NCI-H510A treated with DMSO at 0.1 percent for 48 hours (cell line): ENCODE results near the gene CA14.
"Not testable (repeated sequence)": the region's sequence is repeated elsewhere in the genome, so short reads cannot be mapped to it uniquely, and the experiment has no call there.

ENCODE experiments used
- DNase-seq: peaks from one replicate; lab custom pipeline; 2025; lab: John Stamatoyannopoulos, UW

The CA14 gene

DNA sequence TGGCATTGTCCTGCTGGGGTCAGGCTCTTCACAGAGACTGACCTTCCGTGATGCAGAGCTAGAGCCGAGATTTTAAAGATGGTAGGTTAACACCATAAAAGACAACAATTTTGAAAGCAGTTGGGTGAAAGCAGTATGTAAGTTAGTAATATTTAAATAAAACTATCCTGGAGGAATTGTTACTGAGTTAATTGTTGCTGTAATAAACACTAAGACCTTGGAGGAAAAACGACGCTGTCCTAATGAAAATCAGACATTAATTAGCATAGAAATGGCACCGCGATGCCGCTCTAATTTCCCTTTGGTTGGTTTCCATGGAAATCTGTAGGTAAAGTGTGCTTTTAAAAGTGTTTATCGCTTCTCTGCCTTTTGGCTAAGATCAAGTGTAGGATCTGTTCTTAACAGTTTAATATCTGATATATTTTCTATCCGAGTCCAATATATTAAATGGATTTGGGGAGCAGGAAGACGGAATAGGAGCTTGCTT lies 20.9 kb upstream of the CA14 start:
- peak; percentile 86 for DNase-seq

DNA sequence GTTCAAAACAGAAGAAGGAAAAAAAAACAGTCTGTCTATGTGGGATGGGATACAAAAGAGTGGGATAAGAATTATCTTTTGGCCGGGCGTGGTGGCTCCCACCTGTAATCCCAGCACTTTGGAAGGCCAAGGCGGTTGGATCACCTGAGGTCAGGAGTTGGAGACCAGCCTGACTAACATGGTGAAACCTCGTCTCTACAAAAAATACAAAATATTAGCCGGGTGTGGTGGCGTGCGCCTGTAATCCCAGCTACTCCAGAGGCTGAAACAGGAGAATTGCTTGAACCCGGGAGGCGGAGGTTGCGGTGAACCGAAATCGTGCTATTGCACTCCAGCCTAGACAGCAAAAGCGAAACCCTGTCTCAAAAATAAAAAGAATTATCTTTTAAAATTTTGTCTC lies 20.4 kb upstream of the CA14 start:
- DNase-seq = not testable (repeated sequence)

DNA sequence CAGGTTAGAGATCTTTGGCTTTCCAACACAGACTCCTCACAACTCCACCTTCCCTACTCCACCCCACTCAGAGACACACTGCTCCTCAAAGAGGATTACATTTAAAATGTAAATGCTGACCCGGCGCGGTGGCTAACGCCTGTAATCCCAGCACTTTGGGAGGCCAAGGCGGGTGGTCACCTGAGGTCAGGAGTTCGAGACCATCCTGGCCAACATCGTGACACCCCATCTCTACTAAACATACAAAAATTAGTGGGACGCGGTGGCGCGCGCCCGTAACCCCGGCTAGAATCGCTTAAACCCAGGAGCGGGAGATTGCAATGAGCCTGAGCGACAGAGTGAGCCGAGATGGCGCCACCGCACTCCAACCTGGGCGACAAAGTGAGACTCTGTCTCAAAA lies 19.8 kb upstream of the CA14 start:
- DNase-seq = no peak

DNA sequence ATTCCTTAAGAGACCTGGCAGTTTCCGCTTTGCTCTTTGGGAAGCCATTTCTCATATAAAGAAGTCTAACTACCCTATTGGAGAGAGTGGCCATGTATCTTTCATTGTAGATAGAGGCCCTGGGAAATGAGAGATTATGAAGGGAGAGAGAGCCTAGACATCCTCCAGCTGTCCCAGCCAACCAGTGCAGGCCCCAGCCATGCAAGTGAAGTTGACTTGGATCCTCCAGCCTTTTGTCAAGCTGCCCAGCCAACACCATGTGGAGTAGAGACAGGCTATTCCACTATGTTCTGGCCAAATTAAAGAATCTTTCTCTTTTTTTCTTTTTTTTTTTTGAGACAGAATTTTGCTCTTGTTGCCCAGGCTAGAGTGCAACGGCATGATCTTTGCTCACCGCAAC lies 14.6 kb upstream of the CA14 start:
- no peak for DNase-seq

DNA sequence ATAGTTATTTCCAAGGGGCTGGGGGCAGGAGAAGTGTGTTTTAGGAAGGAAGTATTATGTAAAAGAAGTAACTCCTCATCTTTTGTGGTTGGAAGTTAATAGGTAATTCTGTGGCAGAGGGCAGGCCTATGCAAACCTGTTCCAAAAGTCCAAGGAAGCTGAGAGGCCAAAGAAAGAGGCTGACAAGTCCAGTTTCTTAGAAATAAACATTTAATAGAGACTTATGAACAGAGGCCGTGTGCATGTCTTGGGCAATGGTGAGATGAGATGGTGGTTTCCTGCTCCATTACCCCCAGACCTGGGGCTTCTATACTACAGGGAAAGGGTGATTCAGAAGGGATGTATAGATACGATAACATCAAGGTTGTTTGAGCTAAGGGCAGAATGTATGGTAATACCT lies 7.6 kb upstream of the CA14 start:
- DNase-seq = no peak

DNA sequence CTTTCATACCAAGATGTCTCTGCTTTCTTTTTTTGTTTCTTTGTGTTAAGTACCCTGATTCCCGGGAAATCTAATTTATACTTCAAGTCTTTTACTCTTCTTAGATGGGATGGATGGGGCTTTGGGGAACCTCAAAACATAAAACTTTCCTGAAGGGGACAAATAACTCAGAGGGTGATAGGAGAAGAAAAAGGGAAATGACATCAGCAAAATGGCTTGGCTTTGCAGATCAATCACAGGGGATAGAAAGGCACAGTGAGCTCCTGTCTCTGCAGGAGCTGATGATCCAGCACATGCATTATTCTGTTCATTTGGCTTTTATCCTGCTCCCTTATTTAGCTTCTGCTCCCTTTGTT lies 1.4 kb upstream of the CA14 start:
- no peak for DNase-seq

DNA sequence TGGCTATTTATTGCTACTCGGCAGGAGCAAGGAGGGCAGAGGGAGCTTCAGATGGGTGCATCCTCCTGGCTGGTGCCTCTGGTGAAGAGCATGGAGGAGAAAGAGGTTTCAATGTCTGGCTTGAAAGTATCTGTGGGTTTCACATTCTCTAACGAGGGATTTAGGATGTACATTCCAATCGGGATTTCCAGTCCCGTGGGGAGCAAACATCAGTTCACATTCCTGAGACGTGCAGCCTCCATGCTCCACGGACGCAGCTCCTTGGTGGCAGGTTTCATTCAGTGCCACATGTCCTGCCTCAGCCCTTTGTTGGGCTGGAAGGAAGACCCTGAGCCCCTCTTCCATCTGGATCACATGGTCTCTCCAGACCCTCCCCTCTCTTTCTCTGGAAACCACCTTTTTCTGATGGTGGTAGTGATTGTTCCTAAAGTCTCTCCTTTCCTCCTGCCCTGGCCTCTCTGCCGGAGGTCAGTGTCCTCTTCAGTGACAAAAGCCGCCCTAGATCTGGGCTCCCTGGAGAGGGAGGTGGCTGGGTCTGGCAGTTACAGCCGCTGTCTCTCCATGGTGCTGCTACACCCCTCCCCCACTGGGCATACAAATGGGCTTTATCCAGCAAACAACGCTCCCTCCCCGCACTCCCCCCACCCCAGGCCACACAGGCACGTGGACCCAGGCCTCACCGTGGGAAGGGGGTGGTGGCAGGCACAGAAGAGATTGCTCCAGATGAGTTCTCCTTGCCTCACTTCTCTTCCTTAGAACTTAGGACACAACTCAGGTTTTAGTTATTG lies 826 bp upstream of the CA14 start:
- no peak for DNase-seq

DNA sequence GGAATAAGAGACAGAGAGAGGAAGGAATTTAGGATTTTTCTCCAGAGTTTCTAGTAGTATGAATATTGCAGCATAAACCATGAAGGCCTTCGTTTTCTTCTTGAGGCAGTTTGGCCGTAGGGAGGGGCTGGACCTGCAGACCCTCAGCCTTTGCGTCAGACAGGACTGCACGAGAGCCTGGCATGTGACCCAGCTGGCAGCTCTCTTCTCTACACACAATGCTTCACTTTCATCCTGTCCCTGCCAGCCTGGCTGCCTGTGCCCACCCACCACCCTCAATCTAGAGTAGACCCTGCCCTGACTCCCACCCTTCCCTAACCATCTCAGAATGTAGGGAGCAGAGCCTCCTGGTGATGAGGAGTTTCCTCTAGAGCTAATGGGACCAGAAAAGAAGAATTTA lies 1.6 kb downstream of the CA14 start:
- DNase-seq = no peak

DNA sequence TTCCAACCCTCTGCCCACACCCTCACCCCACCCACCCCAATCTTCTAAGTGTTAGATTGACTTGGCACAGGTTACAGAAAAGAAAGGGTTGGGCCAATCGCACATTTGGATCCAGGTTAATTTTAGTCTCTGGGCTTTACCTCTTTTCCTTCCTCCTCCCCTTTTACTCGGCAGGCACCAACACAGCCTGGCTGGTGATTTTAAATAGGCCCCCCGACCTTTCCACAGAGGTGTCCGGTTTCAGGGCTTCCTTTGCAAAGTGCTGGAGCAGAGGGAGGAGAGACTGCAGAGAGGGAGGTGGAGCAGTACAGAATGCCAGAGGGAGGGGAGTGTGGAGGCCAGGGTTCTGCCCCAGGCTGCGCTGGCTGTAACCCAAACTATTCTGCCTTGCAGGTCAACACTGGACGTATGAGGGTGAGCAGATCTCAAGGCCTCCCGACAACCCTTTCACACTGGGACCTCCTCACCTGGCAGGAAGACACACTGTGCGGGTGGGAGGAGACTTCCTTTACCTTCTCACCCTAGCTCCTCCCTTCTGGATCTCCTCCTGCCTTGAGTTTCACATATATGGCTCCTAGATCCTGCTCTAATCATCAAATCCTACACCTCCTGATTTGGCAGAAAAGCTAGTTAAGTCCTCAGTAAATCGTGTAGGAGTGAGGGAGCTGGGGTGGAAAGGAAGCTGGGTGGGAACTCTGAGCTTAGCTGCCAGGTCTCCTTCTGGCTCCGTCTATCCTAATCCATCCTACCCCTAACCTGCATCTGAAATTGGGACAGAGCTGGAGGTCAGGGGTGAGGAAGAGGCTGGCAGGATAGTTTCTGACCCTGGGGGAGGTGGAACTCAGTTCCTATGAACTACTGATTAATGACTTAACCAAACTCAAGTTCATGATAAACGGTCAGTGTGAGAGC lies 2.4 kb downstream of the CA14 start:
- DNase-seq = peak; percentile 89

DNA sequence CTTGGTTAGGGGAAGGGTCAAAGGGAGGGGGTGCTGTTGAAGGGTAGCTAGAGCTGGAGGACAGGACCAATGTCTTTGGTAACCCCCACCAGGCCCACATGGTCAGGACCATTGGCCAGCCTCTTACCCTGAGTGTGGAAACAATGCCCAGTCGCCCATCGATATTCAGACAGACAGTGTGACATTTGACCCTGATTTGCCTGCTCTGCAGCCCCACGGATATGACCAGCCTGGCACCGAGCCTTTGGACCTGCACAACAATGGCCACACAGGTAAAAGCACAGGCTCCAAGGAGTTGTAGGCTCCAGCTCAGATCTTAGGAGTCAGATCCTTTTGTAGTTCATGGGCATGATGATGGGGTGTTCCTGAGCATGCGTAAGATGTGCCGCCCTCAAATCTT lies 3.8 kb downstream of the CA14 start:
- no peak for DNase-seq

DNA sequence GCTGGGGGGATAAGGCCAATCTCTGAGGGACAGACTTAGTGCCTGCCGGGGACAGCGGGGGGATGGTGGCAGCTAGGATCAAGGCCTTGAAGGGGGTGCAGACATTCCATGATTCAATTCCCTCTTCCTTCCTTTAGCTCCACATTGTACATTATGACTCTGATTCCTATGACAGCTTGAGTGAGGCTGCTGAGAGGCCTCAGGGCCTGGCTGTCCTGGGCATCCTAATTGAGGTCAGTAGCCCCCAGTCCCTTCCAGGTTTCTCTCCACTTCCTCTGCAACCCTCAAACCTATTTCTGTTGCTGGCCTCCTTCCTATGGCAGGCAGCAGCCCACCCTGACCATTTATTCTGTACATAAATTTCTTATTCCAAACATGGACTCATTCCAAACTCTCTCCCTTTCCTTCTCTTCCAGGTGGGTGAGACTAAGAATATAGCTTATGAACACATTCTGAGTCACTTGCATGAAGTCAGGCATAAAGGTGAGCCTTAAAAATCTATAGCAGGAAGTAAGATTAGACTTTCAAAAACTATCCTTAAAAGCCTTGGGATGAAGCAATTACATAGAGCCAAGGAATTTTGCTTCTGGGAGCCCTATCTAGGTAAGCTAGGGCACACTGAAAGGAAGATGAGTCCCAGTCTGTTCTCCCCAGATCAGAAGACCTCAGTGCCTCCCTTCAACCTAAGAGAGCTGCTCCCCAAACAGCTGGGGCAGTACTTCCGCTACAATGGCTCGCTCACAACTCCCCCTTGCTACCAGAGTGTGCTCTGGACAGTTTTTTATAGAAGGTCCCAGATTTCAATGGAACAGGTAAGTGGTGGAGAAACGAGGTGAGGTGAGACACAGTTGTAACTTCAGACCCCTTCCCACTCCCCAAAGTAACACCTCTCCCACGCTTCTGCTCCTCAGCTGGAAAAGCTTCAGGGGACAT lies 5.1 kb downstream of the CA14 start:
- DNase-seq = no peak

DNA sequence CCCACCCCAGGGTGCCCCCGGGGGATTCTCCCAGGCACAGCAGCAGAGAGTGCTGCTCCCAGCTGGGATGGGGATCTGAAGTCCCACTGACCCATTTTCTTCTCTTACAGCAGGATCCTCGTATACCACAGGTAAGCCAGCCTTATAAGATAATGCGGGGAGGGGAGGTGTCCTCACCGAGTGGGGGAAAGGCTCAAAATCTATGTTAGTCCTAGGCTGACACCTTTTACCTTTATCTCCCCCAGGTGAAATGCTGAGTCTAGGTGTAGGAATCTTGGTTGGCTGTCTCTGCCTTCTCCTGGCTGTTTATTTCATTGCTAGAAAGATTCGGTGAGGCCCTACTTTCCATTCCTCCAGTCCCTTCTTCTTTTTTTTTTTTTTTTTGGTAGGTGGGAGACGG lies 6.0 kb downstream of the CA14 start:
- DNase-seq = no peak

DNA sequence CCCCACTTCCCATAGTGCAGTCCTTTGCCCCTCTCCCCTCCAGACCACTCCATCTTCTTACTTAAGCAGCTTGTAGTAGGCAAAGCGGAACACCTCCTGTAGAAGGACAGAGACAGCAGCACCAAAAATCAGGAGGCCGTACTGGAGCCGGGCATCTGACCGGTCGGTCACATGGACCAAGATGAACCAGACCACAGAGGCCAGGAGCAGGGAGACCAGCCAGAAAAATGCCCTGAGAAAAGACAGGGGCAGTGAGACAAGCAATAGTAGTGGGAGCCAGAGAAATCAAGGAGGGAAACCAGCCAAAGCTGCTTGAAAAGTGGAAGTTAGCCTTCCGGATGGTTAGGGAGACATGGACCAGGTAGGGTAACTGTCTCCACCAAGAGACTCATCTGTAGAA lies 10.3 kb downstream of the CA14 start:
- DNase-seq = no peak

DNA sequence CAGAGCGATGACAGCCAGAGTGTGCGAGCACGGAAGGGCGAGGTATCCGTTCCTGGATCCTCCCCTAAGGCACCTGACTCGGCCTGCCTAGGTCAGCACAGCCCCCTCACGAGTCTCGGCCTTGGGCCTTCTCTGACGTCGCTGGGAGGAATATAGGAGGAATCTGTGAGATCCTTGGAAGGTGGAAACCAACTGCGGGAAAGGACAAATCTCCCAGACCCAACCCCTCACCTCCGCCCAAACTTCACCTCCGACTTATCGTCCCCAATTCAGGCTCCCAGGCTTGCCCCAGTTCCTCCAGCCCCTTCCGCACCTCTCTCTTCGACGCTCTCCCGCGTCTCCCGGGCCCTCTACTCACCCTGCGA lies 10.7 kb downstream of the CA14 start:
- DNase-seq = no peak

DNA sequence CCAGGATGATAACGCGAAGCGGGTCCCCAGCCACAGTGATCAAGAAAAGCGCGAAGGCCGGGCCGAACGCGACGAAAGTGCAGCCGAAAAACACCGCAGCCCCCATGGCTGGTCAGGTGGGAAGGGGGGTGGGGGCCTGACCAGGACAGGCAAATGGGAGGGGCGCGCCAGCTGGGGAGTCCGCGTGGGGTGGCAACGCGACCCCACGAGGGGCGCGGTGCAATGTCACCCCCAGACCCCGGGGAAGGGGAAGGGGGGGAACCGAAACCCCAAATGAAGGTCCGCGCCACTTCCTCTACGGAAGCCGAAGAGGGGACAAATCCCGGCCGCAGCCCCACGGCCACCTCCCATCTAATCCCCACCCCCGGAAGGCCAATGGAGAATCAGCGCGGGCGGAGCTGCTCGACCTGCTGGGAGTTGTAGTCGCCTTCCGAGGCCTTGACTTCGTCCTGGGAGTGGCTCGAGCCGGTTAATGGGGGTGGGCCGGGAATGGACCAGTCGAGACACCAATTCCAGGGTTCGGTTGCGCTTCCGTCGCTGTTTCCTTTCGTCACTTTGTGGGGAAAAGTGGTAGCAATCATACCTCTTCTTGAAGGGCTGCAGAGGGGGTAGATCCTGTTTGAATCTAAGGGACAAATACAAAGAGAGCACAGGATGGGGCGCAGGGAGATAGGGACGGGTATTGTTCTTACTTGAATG lies 11.3 kb downstream of the CA14 start, which contains the start of gene APH1A:
Gene APH1A (minus strand): TSS at position 312 of the 699 bp plus-strand sequence. CDS start 206 bp downstream, at position 106.
- DNase-seq = peak; percentile 93

DNA sequence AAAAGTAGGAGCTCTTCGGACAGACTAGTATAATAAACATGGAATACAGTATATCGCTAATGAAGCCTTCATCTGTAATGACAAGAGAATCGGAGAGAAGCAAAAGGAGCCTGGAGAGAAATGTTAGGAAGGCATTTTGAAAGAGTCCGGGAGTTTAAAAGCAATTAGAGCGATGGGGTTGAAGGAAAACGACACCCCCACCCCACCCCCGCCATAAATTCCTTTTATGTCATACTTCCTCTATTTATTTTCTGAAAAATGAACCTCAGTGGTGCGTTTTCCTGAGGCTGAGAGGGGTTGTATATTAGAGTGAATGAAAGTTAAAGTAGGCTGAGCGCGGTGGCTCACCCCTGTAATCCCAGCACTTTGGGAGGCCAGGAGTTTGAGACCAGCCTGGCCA lies 11.9 kb downstream of the CA14 start:
- no peak for DNase-seq

DNA sequence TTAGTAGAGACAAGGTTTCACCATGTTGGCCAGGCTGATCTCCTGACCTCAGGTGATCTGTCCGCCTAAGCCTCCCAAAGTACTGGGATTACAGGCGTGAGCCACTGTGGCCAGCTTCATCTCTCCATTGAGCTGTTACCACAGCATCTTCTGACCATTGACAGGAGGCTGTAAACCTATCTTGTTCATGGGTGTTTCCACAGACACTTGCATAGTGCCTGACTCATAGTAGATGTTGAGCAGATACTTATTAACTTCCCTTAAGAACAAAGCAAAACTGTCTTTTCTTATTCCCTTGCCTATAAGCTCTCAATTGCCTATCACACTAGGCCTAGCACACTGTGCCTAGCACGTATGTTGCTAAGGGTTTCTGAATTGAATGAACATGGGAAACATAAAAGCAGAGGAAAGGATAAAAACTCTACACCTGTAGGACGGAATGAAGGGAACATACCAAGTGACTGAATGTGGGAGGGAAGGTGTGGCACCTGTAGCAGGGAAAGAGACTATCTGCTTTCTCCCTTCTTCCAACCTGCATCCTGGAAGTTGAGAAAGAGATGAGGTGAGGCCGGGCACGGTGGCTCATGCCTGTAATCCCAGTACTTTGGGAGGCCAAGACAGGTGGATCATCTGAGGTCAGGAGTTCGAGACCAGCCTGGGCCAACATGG lies 13.9 kb downstream of the CA14 start:
- DNase-seq = no peak

DNA sequence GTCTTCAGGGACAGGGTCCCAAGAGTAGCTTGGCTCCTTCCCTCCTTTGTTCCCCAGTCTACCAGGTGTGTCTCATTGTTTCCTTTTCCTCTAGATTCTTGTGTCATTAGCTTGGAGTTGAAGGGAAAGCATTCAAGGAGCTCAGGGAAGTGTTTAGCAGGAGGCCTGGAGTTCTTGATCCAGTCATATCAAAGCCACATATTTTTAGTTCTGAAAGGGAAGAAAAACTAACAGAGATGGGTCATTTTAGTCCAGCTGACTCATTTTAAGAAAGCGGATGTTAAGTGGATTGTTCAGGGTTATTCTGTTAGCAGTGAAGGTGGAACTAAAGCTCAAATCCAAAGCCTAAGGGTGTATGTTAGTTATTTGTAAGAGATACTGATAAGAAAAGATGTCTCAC lies 15.7 kb downstream of the CA14 start:
- no peak for DNase-seq

DNA sequence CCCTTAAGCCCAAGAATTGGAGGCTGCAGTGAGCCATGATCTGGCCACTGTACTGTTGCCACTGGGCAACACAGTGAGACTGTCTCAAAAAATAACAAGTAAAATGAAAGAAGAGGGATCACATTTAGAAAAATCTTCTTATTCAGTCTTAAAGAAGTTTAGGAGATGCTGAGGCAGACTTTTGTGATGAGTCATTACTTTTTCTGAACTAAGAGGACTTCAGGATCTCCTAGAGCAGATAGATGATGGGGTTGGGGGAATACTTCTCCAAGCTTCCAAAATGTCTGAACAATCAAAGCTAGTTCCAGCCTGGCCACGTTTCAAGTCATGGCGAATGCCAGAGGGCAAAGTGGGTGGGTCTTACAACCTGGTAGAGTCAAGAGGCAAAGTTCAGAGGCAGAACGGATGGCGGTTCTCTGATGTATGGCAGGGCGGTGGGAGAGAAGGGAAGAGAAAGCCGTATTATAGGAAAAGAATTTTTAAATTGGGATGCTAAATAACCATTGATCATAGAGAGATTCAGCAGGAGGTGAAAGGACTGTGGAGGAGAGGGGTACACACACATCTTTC lies 22.6 kb downstream of the CA14 start:
- no peak for DNase-seq

DNA sequence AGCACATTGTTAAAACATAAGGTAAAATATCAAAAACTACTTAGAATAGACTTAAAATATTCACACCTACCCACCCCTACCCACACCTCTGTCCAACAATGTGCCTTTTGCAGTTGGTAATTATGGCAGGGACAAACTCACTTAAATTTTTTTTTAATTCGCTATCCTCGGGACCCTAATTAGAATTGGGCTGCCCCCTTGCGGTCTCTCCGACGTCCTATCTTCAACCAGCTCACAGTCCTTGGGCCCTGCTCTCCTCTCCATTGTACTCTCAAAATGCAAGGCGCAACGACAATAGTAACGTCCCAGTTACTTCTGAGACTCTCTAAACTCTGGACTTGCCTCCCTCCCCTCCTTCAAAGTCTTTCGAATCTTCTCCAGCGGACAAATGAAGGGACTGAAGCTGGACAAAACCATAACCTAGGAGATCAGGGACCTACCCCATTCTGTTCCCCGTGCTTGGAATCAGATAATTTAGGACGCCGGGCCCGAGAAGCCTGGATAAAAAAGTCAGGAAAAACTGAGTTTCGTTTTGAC lies 23.7 kb downstream of the CA14 start:
- peak; percentile 64 for DNase-seq
